WI38 (cell line): ENCODE data around the gene SRRT.

Experiments used
- H3K4me3 ChIP-seq: 2 replicates; pipeline ENCODE4 v1.5.1; 2011; ENCODE audit warnings: low read depth, mild to moderate bottlenecking, control low read depth, low read length
- TF ChIP-seq, protein P1 (sequence below): IDR thresholded peaks from 2 replicates; pipeline ENCODE4 v1.5.1; 2012; ENCODE audit warnings: low read depth, mild to moderate bottlenecking, control low read depth, low read length

The SRRT gene

GRCh38 chr7:100893910-100894721 is 19.2 kb downstream of the SRRT start:
- no peak overlapping the region for H3K4me3 ChIP-seq
- TF ChIP-seq, protein P1, sequence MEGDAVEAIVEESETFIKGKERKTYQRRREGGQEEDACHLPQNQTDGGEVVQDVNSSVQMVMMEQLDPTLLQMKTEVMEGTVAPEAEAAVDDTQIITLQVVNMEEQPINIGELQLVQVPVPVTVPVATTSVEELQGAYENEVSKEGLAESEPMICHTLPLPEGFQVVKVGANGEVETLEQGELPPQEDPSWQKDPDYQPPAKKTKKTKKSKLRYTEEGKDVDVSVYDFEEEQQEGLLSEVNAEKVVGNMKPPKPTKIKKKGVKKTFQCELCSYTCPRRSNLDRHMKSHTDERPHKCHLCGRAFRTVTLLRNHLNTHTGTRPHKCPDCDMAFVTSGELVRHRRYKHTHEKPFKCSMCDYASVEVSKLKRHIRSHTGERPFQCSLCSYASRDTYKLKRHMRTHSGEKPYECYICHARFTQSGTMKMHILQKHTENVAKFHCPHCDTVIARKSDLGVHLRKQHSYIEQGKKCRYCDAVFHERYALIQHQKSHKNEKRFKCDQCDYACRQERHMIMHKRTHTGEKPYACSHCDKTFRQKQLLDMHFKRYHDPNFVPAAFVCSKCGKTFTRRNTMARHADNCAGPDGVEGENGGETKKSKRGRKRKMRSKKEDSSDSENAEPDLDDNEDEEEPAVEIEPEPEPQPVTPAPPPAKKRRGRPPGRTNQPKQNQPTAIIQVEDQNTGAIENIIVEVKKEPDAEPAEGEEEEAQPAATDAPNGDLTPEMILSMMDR = no peak

DNA sequence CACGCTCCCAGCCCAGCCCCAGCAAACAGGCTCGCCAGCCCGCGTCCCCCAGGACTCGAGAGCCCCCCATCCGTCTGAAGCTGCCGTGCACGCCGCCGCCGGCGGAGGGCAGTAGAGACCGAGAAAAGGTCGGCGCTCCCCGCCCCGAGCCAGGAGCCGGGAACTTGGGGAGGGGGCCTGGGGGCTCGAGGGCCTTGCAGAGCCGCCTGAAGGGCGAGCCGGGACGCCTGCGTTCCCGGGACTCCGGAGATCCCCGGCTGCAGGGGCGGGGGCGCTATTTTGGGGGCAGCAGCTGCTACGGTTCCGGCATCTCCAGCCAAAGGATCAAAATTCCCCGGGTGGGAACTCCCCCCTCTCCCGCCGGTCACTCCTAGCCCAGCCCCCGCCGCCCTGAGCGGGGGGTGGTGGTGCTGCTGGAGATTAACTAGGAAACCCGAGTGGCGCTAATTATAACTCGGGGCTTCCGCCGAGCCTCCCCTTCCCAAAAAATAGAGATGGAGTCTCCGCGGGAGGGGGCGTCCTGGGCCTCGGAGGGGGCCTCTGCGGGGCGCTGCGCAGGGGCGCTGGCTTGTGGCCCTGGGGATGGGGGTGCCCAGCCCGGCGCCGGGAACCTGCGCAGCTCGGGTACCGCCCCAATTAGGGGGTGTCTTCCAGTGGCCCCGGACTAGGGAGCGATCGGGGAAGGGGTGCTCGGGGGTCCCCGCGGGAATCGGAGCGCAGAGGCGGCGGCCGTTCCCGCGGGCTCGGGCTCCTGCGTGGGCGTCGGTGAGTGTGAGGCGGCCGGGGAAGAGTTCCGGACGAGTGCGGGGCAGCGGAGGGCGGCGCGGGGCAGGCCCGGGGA is 20.2 kb downstream of the SRRT start:
- TF ChIP-seq, protein P1 = peak; percentile 73
- H3K4me3 ChIP-seq = peak overlapping the region; percentile 49

DNA sequence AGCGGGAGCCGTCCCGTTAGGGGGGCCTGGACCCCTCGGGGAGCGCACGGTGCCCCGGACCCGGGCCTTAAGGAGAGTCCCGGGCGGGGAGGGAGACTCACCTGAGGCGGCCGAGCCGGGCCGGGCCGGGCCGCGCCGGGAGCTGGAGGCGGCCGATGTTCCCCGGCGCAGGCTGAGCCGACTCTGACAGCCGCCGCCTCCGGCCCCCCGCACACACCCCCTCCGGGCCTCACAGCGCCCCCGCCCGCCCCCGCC is 20.7 kb downstream of the SRRT start, which contains the start of gene ACHE:
Gene ACHE, minus strand, starts transcription at position 188 of the 255 bp plus-strand sequence. CDS start 1,656 bp downstream, outside the sequence.
- TF ChIP-seq, protein P1 = no peak
- H3K4me3 ChIP-seq = peak within 1 kb of the TSS; percentile 49

GRCh38 chr7:100895956-100896731 is 21.2 kb downstream of the SRRT start:
- H3K4me3 ChIP-seq = no peak overlapping the region
- TF ChIP-seq, protein P1 = no peak

- TF ChIP-seq, protein P1 = peak; percentile 65
Measured at GRCh38 chr7:100896732-100897608, 22.1 kb downstream of the SRRT start.

DNA sequence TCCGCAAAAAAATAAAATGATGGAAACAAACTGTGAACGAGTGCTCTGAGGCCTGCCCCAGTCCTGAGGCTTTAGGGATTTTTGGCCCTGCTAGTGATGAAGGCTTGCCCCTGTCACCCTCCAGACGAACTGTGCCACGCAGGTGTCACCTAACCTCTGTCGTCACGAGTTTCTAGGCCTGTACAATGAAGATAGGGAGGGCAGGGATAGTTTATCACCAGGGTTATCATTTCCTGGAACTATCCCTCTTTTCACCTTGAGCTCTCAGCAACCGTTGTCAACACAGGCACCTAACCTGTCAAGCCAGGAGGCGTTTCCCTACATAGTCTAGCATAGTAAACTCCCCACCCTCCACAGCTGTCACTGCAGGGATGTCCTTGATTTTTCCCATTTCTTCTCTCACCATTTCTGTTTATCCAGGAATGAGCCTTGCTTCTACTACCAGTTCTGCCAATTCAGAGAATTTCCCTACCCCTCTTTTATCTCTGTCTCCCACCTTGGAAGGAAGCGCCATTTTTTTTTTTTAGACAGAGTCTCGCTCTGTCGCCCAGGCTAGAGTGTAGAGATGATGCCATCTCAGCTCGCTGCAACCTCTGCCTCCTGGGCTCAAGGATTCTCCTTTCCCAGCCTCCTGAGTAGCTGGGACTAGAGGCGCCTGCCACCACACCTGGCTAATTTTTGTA is 23.0 kb downstream of the SRRT start:
- TF ChIP-seq, protein P1 = no peak
- no peak overlapping the region for H3K4me3 ChIP-seq

More at GRCh38 chr7:100896732-100897608, 22.1 kb downstream of the SRRT start:
- no peak overlapping the region for H3K4me3 ChIP-seq
